HG03095 (cell line): ENCODE results near the gene USP47.
A peak's percentile ranks its signal among the peaks of the same experiment; 100 is the strongest.

ENCODE experiments used
- ATAC-seq: cut with Tn5 transposase; IDR thresholded peaks from one replicate; pipeline ENCODE4 v1.9.1; 2021; ENCODE audit warnings: moderate library complexity; ENCODE audit not compliant: unreplicated experiment

The USP47 gene, protein sequence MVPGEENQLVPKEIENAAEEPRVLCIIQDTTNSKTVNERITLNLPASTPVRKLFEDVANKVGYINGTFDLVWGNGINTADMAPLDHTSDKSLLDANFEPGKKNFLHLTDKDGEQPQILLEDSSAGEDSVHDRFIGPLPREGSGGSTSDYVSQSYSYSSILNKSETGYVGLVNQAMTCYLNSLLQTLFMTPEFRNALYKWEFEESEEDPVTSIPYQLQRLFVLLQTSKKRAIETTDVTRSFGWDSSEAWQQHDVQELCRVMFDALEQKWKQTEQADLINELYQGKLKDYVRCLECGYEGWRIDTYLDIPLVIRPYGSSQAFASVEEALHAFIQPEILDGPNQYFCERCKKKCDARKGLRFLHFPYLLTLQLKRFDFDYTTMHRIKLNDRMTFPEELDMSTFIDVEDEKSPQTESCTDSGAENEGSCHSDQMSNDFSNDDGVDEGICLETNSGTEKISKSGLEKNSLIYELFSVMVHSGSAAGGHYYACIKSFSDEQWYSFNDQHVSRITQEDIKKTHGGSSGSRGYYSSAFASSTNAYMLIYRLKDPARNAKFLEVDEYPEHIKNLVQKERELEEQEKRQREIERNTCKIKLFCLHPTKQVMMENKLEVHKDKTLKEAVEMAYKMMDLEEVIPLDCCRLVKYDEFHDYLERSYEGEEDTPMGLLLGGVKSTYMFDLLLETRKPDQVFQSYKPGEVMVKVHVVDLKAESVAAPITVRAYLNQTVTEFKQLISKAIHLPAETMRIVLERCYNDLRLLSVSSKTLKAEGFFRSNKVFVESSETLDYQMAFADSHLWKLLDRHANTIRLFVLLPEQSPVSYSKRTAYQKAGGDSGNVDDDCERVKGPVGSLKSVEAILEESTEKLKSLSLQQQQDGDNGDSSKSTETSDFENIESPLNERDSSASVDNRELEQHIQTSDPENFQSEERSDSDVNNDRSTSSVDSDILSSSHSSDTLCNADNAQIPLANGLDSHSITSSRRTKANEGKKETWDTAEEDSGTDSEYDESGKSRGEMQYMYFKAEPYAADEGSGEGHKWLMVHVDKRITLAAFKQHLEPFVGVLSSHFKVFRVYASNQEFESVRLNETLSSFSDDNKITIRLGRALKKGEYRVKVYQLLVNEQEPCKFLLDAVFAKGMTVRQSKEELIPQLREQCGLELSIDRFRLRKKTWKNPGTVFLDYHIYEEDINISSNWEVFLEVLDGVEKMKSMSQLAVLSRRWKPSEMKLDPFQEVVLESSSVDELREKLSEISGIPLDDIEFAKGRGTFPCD (N-terminal part only)

DNA sequence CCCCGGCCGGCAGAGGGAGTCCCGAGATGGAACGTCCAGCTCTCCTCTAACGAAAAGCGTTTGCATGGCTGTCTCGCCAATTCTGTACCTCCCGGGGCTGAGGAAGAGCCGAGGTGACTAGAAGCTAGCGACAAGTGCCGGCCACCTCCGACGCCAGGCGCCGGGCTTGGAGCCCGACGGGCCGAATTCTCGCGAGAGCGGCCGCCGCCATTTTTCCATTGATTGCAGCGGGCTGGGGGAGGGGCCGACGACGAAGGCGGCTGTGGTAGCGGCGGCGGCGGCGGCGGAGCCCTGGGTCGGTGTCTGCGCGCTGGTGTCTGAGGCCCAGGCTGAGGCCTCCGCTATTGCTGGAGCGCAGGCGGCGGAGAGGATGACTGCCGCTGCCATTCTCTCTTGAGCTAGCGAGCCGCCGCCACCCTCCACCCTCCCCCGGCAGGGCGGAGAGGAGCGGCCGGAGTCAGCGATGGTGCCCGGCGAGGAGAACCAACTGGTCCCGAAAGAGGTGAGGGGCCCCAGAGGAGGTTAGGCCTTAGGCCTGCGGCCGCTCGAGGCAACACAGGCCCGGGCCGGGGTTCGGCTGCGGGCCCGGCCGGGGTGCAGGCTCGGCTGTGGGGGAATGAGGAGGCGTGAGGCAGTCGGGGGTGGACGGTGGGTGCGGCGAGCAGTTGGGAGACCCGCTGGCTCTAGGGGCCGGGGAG lies at the start of gene USP47:
USP47 (plus strand) TSS at position 250 of the 698 bp plus-strand sequence; CDS start at position 464, 214 bp downstream.
- peak; percentile 64 for ATAC-seq

- ATAC-seq = no peak
Measured at GRCh38 chr11:11793073-11793472, 48.7 kb upstream of the USP47 start.

GRCh38 chr11:11798586-11799438 lies 43.0 kb upstream of the USP47 start:
- peak; percentile 59 for ATAC-seq

GRCh38 chr11:11805228-11805627 lies 36.5 kb upstream of the USP47 start:
- ATAC-seq = no peak

DNA sequence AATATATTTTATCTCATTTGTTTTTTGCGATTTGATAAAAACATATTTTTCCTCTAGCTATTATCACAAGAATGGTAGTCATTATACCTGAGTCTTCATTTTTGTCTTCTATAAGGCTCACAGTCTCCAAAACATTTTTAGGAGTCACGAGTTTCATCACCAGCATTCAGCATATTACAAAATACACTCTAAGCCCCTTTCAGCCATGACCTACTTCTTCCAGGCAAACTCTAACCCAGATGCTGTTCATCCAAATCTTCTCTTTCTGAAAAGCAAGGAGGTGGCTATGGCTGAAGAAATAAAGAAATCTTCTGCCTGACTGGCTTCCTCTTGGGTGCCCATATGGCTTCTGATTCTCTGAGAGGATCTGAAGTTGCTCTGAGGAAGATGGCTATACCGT lies 35.7 kb upstream of the USP47 start:
- ATAC-seq = no peak

DNA sequence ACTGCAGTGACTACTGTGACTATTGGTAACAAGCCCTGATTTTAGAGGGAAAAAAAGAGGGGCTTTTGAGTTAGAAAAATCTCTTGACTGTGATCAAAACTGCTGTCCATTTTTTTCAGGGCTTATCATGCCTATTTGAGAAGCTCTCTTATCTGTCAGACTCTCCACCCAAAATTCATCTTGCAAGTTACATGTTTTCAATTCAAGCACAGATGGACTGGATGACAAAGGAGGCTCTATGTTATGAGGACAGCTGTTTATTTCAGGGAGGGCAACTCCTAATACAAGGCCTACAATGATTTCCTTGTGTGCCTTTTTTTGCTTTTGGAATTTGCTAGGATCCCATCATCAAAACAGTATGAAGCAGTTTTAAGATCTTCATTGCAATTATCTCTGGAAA lies 35.2 kb upstream of the USP47 start:
- ATAC-seq = no peak

DNA sequence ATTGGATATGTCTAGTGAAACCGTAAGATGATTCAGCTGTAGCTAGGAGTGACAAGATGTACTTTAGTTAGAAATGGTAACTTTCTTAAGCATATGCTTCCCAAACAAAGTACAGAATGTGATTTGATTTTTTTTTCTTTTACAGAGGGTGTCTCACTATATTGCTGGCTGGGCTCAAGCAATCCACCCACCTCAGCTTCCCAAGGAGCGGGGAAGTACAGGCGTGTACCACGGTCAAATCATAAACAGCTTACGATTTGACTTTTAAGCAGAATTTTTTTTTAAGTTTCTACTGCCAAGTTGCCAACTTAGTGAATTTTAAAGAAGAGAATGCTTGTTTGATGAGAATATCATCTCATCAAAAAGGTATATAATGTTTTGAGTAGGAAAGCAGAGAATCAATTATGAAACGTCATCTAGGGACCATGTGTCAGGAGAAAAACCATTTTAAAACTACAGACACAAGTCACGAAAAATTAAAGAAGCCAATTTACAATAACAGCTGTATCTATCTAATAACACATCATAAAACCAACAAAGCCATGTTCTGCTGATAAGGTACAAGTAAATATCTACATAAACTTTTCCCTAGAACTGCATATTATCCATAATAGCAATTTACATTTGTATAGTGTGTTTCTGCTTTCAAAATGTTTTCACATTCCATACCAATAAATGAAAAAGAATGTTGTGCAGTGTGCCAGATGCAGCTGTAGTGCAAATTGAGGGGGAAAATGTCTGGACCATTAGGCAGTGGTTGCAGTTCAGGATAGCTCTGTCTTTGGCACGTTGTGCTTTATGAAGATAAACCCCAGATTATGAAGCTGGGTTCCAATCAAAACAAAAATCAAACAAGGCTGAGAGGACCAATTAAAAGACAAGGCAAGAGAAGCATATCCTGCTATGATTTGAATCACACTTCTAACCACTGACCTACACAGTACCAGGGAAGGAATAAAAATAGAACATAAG lies 33.7 kb upstream of the USP47 start:
- ATAC-seq = no peak

DNA sequence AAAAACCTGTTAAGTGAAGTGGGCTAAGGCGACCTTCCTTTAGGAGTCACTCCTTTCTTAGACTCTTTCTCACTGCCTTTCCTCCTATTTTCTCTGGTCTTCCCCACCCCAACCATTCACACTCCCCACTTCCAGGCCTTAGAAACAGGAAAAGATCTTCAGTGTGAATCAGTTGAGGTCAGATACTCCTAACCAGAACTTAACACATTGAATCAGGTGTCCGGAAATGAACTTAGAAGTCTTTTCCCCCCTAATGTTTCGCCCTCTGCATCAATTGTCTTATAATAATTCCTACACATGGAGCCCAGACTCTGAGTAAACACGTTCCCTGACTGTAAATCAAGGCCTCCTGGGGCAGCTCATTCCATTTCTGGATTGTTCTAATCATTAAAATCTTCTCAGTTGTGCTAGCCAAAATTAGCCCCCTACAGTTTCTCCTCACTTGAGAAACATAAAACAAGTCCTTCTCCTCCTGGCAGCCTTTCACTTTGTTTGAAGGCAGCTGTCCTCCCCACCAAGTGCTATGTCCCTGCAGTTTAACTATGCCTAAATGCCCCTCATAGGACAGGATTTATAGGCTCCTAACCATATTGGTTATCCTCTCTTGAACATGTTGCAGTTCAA lies 32.7 kb upstream of the USP47 start:
- no peak for ATAC-seq

DNA sequence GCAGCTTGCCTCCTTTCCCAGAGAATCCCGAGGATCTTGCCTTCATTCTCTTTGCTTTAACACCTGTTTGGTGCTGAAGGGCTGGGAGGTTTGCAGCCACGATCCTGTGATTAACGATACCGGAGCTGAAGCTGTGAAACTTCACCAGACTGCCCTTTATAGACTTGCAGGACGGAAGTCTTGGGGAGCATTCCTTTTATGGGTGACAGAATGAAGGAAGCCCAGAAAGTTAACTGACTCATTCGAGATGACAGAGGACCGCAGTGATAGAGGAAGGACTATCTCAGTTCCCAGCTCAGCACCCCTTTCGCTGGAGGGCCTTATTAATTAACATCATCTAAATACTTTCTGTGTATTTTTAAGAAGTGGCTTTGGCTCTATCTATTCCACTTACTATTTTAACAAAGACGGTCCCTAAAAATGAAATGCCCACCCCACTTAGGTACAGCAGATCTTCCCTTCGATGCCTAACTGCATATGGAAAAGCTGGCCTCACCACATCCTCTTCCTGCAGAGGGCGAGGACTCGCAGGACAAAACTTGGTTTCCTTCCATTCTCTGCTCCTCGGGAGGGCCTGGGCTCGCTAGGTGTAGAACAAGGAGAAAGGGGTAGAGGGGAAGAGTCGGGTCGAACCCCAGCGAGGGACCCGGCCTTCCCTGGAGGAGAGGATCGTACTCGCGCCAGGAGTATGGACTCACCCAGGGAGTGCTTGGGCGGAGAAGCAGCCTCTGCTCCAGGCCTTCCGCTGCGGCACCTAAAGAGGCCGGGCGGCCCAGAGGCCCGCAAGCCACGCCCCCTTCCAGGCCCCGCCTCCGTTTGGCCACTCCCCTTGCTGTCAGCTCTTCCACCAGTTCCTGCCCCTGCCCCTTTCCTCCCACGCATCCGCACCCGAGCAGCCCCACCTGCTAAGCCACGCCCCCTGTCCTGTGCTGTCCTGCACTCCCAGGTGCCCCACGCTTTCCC lies 30.7 kb upstream of the USP47 start:
- ATAC-seq = no peak

GRCh38 chr11:11813288-11813962 lies 28.3 kb upstream of the USP47 start:
- ATAC-seq = no peak

DNA sequence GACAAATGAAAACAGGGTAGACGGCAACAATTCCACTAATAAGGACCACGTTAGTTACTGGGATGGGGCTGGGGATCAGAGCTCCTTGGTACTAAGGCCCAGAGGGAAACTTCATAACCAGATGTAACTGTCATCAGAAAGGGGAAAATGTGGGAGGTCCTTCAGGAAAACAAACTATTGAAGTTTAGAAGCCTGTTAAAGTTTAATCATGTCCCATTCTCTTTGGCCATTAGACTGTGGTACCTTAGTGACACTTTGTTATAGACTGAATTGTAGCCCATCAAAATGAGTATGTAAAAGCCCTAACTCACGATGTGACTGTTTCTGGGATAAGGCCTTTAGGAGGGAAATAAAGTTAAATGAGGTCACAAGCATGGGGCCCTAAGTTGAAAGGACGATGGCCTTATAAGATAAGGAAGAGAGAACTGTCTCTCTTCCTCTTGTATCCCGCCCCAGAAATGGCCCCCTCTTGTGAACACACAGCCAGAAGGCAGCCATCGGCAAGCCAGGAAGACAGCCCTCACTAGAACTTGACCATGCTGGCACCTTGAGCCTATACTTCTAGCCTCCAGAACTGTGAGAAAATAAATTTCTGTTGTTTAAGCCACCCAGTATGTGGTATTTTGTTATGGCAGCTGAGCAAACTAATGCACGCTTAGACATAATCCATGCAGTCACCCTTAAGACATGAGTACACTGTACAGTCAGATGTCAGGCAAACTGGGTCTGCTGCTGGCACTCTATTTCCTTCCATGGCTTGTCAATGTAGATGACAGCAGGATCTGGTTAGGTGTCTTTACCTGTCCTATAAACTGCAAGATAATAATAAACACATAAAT lies 26.9 kb upstream of the USP47 start:
- ATAC-seq = no peak

DNA sequence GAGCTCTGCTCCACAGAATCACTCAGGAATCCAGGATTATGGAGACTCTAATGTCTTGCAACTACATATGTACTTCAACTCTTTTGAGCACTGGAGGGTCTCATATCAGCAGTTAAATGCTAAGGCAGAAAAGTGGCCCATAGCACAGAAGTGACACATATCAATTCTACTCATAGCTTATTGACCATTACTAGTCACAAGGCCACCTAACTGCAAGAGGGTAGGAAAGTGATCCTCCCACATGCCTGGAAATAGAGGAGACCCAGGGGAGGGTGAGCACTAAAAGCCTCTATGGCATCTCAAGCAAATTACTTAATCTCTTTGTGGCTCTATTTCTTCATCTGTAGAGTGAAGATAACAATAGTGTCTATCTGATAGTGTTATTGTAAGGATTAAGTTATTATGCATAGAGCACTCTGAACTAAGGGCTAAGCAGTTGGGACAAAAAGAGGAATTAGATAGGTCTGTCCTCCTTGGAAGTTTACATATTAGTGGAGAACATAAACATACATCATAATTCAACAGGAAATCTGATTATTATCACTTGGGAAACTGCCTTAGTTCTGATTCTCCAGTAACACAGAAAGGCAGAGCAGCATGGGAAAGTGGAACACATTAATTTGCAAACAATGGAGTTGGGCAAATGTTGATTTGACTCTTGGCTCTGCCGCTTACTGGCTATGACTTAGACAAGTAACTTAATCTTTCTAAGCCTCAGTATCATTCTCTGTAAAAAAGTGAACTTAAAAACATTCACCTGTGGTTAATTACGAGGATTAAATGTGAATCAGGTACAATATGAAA lies 25.1 kb upstream of the USP47 start:
- ATAC-seq = no peak

DNA sequence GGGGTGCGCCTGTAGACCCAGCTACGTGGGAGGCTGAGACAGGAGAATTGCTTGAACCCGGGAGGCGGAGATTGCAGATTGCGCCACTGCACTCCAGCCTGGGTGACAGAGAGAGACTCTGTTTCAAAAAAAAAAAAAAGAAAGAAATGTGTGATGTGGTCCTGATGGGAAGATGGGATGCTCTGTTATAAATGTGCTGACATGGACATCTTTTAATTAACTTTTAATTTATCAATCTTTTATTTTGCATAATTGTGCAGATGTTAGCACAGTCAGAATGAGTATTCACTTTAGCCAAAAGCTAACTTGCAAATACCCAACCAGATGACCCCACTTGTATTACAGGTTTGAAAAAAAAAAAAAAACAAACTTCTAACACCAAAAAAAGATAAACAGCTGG lies 23.8 kb upstream of the USP47 start:
- ATAC-seq = no peak

- no peak for ATAC-seq
Measured at GRCh38 chr11:11818529-11819121, 23.1 kb upstream of the USP47 start.
